GM21723 (cell line): ENCODE data around the gene CCL2.
"Not testable (repeated sequence)": the region's sequence is repeated elsewhere in the genome, so short reads cannot be mapped to it uniquely, and the experiment has no call there.

ENCODE experiments used
- ATAC-seq: cut with Tn5 transposase; IDR thresholded peaks from one replicate; pipeline ENCODE4 v1.9.1; 2021; ENCODE audit warnings: mild to moderate bottlenecking, moderate library complexity; ENCODE audit not compliant: unreplicated experiment

Gene CCL2

DNA sequence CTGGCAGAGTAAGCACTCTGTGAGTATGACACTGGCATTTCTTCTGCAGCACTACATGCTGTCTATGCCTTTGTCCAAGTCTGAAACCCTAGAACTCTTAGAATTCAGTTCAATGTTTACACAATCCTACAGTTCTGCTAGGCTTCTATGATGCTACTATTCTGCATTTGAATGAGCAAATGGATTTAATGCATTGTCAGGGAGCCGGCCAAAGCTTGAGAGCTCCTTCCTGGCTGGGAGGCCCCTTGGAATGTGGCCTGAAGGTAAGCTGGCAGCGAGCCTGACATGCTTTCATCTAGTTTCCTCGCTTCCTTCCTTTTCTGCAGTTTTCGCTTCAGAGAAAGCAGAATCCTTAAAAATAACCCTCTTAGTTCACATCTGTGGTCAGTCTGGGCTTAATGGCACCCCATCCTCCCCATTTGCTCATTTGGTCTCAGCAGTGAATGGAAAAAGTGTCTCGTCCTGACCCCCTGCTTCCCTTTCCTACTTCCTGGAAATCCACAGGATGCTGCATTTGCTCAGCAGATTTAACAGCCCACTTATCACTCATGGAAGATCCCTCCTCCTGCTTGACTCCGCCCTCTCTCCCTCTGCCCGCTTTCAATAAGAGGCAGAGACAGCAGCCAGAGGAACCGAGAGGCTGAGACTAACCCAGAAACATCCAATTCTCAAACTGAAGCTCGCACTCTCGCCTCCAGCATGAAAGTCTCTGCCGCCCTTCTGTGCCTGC is at the start of gene CCL2:
Gene CCL2, plus strand, starts transcription at position 635 of the 730 bp plus-strand sequence. Its CDS starts 65 bp downstream, at position 700.
- ATAC-seq, result no peak

DNA sequence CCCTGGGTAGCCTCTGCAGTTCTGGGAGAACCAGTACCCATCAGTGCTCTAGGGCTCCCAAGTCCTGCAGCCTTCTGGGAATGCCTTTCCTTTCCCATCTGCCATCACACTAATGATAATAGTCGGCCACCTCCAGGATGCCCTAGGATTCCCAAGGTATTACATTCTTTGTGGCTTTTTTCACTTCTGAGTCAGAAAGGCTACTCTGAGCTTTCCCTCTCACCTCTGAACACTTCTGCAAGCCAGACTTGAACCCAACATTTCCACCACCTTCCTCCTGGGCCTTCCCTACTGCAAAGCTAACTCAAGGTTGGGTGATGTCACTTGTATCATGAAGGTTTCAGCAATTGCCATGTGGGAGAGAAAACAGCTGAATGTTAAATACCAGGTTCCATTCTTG is 49.7 kb upstream of the CCL2 start:
- no peak for ATAC-seq

DNA sequence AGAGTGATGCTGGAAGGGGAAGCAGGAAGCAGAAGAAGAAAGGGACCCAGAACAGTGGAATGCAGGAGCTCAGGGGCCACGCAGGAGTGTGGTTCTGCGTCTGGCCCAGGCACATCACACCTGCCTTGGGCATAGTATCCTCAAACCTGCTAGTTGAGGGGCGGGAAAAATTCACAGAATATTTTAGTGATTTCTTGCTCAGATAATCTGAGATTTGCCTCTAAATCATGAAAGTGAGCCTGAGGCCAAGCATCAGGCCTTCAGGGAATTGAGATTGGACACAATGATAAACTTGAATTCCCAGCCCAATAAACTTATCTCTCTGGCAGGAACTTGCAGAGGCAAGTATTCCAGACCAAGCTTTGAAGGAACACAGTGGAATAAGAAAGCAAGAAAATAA is 48.5 kb upstream of the CCL2 start:
- no peak for ATAC-seq

DNA sequence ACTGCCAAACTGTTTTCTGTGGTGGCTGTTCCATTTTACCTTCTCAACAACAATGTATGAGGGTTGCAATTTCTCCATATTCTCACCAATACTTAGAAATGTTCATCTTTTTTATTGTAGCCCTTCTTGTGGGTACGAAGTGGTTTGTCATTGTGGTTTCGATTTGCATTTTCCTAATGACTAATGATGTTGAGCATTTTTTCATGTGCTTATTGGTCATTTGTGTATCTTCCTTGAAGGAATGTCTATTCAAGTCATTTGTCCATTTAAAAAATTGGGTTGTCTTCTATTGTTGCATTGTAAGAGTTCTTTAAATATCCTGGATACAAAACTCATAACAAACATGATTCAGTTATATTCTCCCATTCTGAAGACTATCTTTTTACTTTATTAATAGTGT is 47.5 kb upstream of the CCL2 start:
- ATAC-seq, result no peak

DNA sequence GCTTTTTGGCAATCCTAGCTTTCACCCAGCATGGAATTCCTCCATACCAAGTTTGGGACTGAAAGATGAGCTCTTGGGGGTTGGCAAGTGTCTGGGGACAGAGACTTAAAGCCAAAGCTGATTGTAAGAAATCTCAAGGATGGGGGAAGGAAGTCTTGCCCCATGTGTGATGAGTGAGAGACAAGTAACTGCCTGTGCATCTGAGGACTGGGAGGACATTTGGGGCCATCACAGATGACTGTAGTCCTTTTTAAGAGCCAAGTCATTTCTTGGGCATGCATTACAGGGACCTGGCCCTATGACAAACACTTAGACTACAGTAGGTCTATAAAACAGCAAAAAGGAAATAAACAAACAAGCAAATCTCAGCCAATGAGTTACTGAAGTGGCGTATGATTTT is 36.3 kb upstream of the CCL2 start:
- no peak for ATAC-seq

DNA sequence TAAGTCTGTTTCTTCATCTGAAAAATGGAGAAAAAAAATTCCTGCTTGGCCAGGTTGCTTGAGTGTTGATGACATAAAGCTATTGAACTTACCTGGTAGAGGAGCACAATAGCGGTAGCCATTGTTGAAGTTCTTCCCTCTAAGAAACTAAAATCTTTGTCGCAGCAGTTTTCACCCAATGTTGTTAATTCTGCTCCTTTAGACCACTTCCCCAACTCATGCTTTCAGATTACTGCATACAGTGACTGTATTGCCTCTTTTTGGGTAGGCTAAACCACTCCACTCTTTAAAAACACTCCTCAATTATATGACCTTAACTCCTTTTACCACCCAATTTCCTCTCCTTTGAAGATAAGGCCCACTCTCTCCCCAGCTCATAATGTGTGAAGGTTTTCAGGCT is 35.7 kb upstream of the CCL2 start:
- ATAC-seq, result no peak

DNA sequence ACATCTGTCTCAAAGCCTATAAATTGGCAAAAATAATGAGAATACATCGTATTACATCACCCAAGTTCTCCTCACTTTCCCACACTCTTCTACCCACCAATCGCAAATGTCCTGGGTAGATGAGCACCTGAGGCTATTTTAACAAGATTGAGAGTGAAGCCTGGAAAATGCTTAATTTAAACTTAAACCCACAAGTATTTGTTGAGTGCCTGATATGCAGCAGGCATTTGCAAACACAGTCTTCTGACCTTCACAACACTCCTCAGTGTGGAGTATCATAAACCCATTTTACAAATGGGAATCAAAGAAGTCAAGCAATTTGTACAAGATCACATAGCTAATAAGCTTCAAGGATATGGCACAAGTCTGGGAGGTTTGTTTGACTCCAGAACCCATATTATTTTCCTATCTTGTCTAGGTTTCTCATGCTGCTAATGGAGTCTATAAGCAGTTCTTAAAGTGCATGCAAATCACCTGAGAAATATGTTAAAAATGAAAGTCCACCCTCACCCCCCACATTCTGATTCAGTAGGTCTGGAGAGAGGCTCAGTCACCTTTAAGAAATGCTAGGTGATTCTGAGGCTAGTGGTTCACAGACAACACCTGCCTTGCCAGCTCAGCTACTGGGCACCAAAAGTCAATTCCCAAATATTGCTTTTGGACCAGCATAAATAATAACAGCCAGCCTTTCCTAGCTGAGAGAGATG is 34.9 kb upstream of the CCL2 start:
- ATAC-seq, result no peak

DNA sequence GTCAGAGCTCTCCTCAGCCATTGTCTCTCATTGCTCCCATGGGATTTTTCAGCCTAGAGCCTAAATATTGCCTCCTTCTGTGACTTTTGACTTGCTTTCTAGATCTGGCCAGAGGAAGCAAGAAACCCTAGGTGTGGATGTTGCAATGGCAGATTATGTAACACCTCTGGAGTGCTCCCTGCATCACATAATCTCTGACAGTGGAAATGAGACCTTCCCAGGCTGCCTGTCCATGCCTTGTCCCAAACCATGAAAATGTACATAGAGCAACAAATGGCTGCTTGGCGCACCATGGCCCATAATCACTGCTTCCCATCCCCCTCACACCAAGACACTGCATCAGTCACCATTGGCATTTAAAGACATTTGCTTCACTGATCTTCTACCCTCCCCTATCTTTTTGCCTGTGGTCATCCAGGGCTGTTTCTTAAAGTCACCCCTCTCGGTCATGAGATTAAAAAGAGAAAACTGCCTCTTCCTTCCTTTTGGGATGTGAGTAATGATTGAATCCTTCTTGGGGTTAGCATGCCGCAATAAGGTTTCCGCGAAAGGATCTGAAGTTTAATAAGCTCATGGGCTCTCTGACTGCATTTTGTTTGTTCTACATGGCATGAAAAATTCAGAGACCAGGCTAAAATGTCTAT is 34.2 kb upstream of the CCL2 start:
- ATAC-seq, result no peak

DNA sequence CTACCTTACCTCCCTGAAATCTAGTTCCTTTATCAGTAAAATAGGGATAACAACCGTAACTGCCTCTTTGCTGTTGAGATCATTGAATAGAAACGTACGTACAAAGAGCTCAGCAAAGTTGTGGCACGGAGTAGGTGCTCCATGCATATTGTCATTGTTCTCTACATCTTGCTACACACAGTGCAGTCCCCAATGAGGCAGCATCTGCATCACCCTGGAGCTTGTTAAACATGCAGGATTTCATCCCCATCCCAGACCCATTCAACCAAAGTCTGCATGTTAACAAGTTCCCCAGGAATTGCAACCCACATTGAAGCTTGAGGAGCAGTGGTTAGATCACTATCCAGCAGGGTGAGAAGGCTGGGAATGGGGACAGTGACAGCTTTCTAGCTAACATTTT is 33.7 kb upstream of the CCL2 start:
- ATAC-seq, result no peak

DNA sequence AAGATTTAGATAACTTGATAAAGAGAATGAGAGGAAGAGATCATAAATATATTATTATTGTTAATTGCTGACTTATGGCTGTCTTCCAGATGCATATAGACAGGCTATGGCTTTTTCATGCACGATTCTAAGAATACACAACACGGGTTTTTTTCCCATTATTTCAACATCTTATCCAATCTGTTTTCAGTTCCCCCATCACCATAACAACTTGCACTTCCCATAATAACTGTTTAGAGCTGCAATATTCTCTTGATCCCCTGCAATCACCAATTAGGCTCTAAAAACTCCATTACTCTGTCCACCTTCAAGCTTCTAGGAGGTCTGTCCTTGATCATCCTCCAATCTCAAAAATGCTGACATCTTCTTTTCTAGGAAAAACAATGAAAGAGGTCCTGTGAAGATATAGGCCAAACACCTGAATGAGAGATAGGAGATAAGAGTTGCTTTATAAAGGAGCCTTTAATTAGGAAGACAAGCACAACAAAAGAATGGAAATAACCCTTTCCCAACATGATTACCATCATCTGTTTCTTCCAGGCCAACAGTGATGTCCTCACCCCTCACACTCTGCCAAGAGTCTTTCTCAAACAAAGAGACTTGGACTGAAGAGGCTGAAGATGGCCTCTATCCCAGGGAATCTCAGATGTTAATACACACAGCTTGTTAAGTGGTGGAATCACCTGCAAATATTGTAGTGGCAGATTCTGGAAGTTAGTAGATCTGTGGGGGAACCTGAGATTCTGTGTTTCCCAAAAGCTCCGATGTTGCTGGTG is 32.2 kb upstream of the CCL2 start:
- no peak for ATAC-seq

DNA sequence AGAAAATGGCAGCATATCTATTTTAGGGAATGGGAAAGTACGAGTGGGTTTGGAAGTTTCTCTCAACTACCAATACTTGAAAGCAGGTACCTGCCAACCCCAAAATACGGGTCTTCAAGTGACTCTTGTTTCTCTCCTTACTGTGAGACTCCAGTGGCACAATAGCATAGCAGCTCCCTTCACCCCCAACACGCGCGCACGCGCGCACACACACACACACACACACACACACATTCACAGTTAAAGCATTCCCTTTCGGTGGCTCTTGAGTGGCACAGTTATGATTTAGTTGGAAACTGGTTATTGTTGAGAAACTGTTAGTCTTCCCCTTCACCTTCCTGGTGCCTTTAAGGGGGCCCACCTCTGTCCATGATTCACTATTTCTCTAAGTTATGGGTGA is 30.0 kb upstream of the CCL2 start:
- no peak for ATAC-seq

DNA sequence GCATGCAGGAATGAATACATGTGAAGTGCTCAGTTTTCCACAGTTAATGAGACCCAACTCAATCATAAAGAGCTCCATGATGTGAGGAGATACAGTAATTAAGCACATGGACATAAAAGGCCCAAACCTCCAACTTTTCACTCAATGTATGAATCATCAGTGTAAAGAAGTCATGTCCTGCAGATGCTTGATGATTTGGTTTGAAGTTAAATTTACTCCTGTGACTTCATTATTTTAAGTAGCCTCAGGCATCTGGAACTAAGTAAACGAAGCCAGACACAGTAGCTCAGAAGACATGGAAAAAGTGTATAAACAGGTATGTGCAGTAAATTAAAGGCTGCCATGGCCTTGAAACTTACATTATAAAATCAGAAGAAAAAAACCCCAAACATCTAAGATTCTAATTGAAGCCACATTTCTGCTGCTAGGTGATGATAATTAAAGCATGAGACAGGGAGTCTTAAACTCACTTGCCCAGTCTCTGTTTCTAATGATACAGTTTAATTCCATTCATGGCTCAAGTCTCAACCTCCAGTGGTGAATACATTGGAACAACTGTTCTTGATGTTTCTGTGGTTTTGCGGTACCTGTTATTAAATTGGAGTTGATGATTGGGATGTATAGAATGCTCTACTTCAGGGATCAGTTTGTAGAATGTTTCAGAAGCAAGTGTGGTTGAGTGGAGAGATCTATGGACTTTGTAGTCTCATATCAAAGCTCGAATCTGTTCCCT is 28.9 kb upstream of the CCL2 start:
- no peak for ATAC-seq

DNA sequence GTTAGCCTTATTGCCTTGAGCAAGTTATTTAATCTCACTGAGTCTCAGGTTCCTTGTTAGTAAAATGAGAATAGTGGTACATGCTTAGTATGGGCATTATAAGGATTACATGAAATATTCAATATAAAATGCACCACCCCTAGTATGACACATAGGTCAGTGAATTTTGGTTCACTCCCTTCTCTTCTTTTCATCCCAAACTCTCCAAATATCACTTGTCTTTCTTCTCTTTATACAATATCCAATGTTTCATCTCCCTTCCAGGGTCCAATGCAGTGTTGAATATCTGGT is 28.4 kb upstream of the CCL2 start:
- ATAC-seq, result no peak

DNA sequence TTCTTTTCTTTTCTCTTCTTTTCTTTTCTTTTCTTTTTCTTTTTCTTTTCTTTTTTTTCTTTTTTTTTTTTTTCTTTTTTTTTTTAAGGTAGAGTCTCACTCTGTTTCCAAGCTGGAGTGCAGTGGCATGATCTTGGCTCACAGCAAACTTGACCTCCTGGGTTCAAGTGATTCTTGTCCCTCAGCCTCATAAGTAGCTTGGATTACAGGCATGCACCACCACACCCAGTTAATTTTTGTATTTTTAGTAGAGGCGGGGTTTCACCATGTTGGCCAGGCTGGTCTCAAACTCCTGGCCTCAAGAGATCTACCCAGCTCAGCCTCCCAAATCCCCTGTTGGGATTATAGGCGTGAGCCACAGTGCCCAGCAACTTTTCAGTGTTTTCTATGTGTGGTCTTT is 27.8 kb upstream of the CCL2 start:
- ATAC-seq, result not testable (repeated sequence)

DNA sequence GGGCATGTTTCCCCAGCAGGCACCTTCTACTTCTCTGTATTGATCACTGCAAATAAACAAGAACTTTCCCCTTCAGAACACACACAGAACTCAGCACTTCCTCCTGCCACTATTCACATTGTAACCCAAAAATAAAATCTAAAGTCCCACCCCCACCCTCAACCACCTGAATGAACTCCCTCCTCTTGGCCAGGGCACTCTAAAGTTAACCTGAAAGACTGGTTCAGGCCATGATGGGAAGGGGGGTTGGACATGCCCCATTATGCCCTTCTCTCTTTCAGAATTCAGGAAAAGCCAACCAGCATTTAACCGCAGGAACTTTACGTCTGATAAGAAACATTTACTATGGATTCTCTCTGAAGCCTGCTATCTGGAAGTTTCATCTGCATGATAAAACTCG is 27.4 kb upstream of the CCL2 start:
- no peak for ATAC-seq

DNA sequence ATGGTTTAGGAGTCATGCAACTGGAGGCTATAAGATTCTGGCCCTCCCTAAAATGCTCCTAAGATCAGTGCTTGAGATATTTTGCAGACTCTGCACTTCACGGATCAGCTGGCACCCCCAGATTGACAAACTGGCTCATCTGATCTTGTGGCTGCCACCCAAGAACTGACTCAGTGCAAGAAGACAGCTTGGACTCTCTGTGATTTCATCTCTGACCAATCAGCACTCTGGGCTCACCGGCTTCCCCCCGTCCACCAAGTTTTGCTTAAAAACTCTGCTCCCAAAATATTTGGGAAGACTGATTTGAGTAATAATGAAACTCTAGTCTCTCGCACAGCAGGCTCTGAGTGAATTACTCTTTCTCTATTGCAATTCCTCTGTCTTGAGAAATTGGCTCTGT is 26.3 kb upstream of the CCL2 start:
- no peak for ATAC-seq

DNA sequence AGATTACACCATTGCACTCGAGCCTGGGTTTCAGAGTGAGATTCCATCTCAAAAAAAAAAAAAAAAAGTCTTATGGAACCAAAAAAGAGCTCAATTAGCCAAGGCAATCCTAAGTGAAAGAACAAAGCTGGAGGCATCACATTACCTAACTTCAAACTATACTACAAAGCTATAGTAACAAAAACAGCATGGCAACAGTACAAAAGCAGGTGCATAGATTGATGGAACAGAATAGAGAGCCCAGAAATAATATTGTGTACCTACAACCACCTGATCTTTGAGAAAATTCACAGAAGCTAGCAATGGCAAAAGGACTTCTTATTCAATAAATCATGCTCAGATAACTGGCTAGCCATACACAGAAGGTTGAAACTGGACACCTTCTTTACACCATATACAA is 24.7 kb upstream of the CCL2 start:
- ATAC-seq, result no peak

DNA sequence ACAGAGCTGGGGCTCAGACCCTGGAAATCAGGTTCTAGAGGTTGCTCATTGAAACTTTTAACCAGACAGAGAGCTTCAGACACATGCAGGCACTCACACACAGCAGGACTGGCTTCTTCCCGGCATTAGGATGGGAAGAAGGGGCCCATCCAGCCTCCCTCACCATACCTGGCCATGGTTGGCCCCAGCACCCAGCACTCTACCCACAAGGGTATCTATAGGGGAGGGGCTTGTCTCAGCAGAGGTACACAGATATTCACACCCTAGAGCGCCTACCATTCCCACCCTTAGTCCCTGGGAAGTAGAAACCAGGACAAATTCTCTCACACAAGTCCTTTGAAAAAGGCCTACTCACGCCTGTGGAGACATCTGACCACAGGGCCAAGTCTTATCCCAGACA is 20.5 kb upstream of the CCL2 start:
- no peak for ATAC-seq

DNA sequence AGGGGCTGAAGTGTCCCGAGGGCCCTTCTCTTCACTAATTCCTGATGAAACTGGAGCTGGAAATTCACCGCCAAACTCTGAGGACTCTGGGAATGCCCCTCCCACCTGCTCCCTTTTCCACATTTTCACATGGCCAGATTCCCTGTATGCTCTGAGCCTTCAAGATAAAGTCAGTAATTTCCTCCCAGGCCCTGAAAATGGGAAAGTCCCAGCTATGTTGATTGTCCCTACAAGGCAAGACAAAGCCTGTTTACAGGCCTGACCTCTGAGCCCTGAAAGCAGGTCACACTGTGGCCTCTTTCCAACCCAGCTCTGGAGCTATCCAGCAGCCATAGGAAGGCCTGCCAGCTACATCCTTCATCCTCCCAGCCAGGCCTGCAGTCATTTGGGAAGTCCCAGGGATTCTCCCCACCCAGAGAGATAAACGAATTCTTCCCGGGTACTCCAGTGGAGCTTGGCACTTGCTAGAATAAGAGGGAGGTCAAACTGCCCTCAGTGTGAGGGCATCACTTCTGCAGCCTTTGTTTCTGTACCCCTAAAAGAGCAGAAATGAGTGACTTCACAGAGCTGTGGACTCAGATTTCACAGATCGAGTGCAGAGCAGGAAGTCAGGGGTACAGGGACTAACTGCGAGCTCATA is 19.6 kb upstream of the CCL2 start:
- no peak for ATAC-seq

DNA sequence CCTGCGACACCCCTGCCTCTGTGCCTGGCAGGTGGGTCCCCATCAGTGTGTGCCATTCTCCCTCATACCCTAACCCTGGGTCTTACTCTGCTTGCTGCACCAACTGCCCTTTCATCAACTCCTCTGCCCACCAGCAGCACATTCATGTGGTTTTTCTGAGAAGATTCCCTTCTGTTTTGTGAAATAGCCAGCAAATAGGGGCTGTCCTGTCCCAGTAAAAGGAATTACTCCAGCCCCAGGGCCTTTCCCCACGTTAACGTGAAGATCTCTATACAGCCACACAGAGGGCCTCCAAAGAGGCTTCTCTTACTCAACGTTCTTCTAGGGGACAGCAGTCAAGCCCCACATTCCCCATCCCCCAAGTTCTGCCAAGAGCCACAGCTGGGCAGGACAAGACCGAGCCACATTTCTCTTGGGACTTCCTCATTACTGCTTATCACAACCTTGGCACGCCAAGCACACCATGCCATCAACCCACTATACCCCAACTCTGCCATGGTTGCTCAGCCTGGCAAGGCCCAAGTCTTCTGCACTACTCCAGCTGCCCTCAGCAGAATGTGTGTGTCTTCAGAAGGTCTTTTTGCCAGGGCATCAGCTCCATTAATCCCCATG is 18.7 kb upstream of the CCL2 start:
- ATAC-seq, result no peak
